HG03045 (cell line): ENCODE results near the gene HOTAIR.

ENCODE experiments used
- ATAC-seq: cut with Tn5 transposase; IDR thresholded peaks from one replicate; pipeline ENCODE4 v1.9.1; 2021; ENCODE audit warnings: mild to moderate bottlenecking, moderate library complexity; ENCODE audit not compliant: unreplicated experiment

The HOTAIR gene

GRCh38 chr12:53950437-53950773 is 24.3 kb downstream of the HOTAIR start:
- no peak for ATAC-seq

GRCh38 chr12:53949631-53950436 is 24.9 kb downstream of the HOTAIR start:
- no peak for ATAC-seq

- no peak for ATAC-seq
Observed at GRCh38 chr12:53948650-53949593, 25.8 kb downstream of the HOTAIR start.

GRCh38 chr12:53947743-53948142 is 27.0 kb downstream of the HOTAIR start:
- no peak for ATAC-seq

- no peak for ATAC-seq
Observed at GRCh38 chr12:53944907-53945847, 29.6 kb downstream of the HOTAIR start.

- no peak for ATAC-seq
Observed at GRCh38 chr12:53944209-53944608, 30.5 kb downstream of the HOTAIR start.

GRCh38 chr12:53942467-53942997 is 32.2 kb downstream of the HOTAIR start:
- no peak for ATAC-seq

GRCh38 chr12:53941750-53942149 is 33.0 kb downstream of the HOTAIR start:
- ATAC-seq: no peak

- ATAC-seq: no peak
Observed at GRCh38 chr12:53941187-53941586, 33.6 kb downstream of the HOTAIR start.

- ATAC-seq: no peak
Observed at GRCh38 chr12:53940443-53941014, 34.2 kb downstream of the HOTAIR start.

GRCh38 chr12:53939141-53940108 is 35.3 kb downstream of the HOTAIR start:
- ATAC-seq: no peak

- ATAC-seq: no peak
Observed at GRCh38 chr12:53938326-53939140, 36.2 kb downstream of the HOTAIR start, which contains the start of gene HOXC13. Gene HOXC13, plus strand, starts transcription at chr12:53938831. Its CDS starts 76 bp downstream, at chr12:53938907.

- ATAC-seq: no peak
Observed at GRCh38 chr12:53937596-53938325, 37.0 kb downstream of the HOTAIR start.

GRCh38 chr12:53937099-53937498 is 37.7 kb downstream of the HOTAIR start:
- ATAC-seq: no peak

GRCh38 chr12:53935383-53936341 is 39.1 kb downstream of the HOTAIR start:
- ATAC-seq: no peak

GRCh38 chr12:53932915-53933314 is 41.8 kb downstream of the HOTAIR start:
- no peak for ATAC-seq
